ENCODE data around the gene DENND1A.
A peak's percentile ranks its signal among the peaks of the same experiment; 100 is the strongest.

The DENND1A gene

DNA sequence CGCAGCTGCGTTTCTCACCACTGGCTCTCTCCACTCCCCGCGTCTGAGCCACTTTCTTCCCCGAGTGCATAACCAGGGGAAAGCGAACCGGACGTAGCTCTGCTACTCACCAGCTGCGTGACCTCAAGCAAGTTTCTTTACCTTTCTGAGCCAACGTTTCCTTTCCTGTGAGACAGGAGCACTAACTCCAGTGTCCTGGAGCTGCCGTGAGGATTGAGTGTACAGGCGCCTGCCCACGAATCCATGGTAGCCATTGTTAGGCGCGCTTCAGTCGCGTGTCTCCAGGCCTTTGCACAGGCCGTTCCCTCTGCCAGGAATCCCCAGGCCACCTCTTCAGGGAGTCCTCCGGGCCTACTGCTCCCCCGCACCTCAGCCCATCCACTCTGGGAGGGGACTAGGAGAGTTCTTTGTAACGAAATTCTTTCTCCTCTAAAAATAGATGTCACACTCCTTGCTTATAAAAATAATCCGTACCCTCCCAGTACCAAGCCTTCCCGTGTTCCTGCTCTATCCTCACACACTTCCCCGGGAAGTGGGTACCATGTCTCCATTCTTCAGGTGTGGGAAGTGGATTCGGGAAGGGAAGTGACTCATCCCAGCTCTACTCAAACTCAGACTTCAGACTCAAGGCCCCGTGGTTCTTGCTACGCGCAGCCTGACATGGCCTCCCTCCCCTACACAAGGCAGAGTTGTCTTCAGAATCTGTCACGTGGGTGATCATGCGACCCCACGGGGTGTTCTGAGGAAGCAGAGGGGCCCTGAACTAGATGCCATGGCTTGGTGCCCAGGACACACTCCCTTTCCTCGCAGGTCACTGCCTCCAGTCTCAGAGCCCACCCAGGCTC is 590.0 kb downstream of the DENND1A start:
- H3K4me3 ChIP-seq (replicated peaks in 1 of 2; ENCODE audit: low read depth in 2 of 2, low read length in 2 of 2): no peak overlapping the region
- peak in 1 of 2 donors; percentile 20 for DNase-seq (ENCODE audit: low read depth in 2 of 2)
- TF ChIP-seq, protein P1, sequence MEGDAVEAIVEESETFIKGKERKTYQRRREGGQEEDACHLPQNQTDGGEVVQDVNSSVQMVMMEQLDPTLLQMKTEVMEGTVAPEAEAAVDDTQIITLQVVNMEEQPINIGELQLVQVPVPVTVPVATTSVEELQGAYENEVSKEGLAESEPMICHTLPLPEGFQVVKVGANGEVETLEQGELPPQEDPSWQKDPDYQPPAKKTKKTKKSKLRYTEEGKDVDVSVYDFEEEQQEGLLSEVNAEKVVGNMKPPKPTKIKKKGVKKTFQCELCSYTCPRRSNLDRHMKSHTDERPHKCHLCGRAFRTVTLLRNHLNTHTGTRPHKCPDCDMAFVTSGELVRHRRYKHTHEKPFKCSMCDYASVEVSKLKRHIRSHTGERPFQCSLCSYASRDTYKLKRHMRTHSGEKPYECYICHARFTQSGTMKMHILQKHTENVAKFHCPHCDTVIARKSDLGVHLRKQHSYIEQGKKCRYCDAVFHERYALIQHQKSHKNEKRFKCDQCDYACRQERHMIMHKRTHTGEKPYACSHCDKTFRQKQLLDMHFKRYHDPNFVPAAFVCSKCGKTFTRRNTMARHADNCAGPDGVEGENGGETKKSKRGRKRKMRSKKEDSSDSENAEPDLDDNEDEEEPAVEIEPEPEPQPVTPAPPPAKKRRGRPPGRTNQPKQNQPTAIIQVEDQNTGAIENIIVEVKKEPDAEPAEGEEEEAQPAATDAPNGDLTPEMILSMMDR (IDR thresholded peaks at IDR 0.05; ENCODE audit: low read depth, low read length): no peak

DNA sequence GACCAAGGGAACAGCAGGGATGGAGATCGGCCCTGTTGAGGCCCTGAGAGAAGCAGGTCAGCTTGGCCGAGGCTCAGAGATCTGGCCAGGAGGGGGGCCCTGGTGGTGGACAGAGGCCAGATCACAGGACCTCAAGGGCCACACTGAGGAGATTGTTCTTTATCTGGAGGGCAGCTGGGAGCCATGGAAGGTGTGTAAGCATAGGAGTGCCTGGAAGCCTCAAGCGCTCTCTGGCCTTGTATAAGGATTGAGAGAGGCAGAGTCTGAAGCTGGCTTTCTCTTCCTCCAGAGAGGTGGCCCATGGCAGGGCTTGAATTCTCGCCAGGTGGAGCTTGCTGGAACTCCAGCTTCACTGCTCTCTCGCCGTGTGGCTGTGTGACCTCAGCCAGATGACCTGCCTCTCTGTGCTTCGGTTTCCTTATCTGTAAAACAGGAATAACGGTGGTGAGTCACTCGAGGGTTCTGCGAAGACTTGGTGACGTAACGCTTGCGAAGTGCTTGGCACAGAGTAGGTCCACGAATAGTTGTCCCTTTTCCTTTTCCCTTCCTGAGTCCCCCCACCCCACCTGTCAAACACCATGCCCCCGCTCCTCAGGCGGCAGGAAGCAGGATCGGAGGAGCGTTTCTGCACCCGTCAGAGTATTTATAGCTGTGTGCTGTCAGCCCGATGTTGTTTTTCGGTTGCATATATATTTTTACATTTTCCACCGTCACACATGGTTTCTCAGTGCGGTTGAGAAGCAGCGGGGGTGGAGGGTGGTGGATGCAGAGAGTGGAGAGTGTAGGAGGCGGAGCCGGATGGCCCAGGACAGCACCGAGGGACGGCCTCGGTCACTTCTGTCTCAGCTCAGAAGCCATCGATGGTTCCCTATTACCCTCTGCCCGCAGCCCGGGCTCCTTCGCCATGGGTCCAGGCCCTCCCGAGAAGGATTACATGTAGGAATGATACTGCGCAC is 590.9 kb downstream of the DENND1A start:
- H3K4me3 ChIP-seq (replicated peaks in 1 of 2; ENCODE audit: low read depth in 2 of 2, low read length in 2 of 2): no peak overlapping the region
- TF ChIP-seq, protein P1 (IDR thresholded peaks at IDR 0.05; ENCODE audit: low read depth, low read length): no peak
- DNase-seq (ENCODE audit: low read depth in 2 of 2): peak; percentile 50 to 61

DNA sequence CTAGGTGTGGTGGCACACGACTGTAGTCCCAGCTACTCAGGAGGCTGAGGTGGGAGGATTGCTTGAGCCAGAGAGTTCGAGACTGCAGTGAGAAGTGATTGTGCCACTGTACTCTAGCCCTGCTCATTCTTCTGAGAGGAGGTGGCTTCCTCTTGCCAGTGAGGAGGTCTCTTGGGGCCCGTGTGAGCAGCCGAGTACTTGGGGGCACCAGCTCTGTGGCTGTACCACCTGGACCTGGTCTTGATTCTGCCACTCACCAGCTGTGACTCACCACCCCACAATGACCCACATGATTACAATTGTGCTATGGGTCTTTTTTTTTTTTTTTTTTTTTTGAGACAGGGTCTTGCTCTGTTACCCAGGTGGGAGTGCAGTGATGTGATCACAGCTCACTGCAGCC is 592.0 kb downstream of the DENND1A start:
- TF ChIP-seq, protein P1 (IDR thresholded peaks at IDR 0.05; ENCODE audit: low read depth, low read length): no peak
- H3K4me3 ChIP-seq (replicated peaks in 1 of 2; ENCODE audit: low read depth in 2 of 2, low read length in 2 of 2): no peak overlapping the region
- DNase-seq (ENCODE audit: low read depth in 2 of 2): no peak

DNA sequence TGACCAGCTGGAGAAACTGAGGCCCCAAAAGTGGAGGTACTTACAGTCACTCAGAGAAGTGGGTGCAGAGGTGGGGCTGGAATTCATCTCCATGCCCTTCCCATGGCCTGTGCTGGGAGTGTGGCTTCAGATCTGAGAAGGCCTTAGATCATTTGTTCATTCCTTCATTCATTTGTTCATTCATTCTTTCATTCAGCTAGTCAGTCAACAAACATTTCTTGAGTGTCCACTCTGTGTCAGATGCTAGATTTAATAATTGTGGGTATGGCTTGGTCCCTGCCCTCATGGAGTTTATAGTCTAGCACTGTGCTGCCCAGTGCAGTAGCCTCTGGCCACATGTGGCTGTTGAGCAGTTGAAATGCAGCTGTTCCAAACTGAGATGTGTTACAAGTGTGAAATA is 593.0 kb downstream of the DENND1A start:
- no peak overlapping the region for H3K4me3 ChIP-seq (replicated peaks in 1 of 2; ENCODE audit: low read depth in 2 of 2, low read length in 2 of 2)
- TF ChIP-seq, protein P1 (IDR thresholded peaks at IDR 0.05; ENCODE audit: low read depth, low read length): no peak
- no peak for DNase-seq (ENCODE audit: low read depth in 2 of 2)

DNA sequence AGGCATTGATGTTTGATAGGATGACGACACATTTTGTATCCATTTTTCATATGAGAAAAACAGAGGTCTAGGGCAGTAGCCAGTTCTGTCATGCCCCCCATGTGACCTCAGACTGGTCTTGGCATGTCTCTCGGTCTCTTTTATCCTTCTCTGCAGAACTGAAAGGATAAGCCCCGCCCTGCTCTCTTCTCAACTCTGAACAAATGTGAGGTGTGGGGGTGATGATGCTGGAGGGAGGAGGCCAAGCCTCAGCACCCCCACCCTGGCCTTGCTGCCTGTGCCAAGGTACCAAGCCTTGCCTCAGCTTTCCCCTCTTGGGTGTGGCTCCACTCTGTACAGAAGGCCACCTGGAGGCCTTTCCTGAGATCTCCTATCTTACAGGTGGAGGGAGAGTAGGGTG is 593.5 kb downstream of the DENND1A start:
- TF ChIP-seq, protein P1 (IDR thresholded peaks at IDR 0.05; ENCODE audit: low read depth, low read length): no peak
- no peak overlapping the region for H3K4me3 ChIP-seq (replicated peaks in 1 of 2; ENCODE audit: low read depth in 2 of 2, low read length in 2 of 2)
- no peak for DNase-seq (ENCODE audit: low read depth in 2 of 2)

DNA sequence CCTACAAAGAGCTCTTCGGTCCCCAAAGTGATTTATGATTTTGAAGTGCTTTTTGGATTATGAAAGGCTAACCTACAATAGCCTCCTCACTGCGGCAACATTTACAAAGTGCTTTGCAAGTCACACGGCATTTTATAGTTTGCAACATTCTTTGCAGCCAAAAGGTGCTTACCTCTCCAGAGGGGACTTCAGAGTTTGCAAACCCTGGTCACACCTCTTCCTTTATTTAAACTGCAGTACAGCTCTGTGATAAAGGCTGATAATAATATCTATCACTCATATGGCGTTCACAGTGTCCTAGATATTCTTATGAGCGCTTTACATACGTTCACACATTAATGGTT is 594.0 kb downstream of the DENND1A start:
- TF ChIP-seq, protein P1 (IDR thresholded peaks at IDR 0.05; ENCODE audit: low read depth, low read length): no peak
- no peak overlapping the region for H3K4me3 ChIP-seq (replicated peaks in 1 of 2; ENCODE audit: low read depth in 2 of 2, low read length in 2 of 2)
- DNase-seq (ENCODE audit: low read depth in 2 of 2): no peak
